HG03066 (cell line): ENCODE measurements around the gene C2CD4D.

ENCODE experiments used
- ATAC-seq: cut with Tn5 transposase; IDR thresholded peaks from one replicate; pipeline ENCODE4 v1.9.1; 2021; ENCODE audit warnings: low read depth; ENCODE audit not compliant: unreplicated experiment

C2CD4D gene

GRCh38 chr1:151799179-151800022, 40.2 kb downstream of the C2CD4D start:
- ATAC-seq = no peak

GRCh38 chr1:151798571-151798970, 41.0 kb downstream of the C2CD4D start:
- no peak for ATAC-seq

GRCh38 chr1:151790940-151791651, 48.5 kb downstream of the C2CD4D start:
- ATAC-seq = peak; percentile 21

GRCh38 chr1:151790071-151790939, 49.3 kb downstream of the C2CD4D start, which contains the start of gene TDRKH:
Gene TDRKH (minus strand): TSS chr1:151790500. CDS start chr1:151783022, 7,478 bp downstream.
- ATAC-seq = peak; percentile 94
